Activated naive CD4-positive, alpha-beta T cell treated with anti-CD3 and anti-CD28 coated beads, Interleukin-2, amount 50 U/mL, for 72 hours (primary cell): ENCODE measurements around the gene RAX2. TPM values are rescaled to one million over a fixed set of nuclear protein-coding genes. Genes with fewer than 3 reads are reported as not detected.
"Not testable (repeated sequence)": the region's sequence is repeated elsewhere in the genome, so short reads cannot be mapped to it uniquely, and the experiment has no call there.

ENCODE experiments used
- ATAC-seq, 2 donors: fragments of 150-1000 bp; cut with Tn5 transposase; 2 replicates each; pipeline ENCODE4 v1.10.0; 2021; ENCODE audit warnings: mild to moderate bottlenecking in 2 of 2, moderate library complexity in 2 of 2
- DNase-seq, 2 donors: peaks; one replicate each; pipeline ENCODE4 v3.0.0; 2021 to 2022; ENCODE audit warnings: low spot score in 2 of 2
- H3K27ac Mint-ChIP-seq, 2 donors: one replicate each; pipeline ENCODE4 v1.8.0; 2022; ENCODE audit warnings: mild to moderate bottlenecking in 2 of 2, mixed read lengths in 2 of 2
- H3K36me3 Mint-ChIP-seq, 2 donors: one replicate each; pipeline ENCODE4 v1.8.0; 2022; ENCODE audit warnings: mixed read lengths in 2 of 2
- H3K9me3 Mint-ChIP-seq, 2 donors: one replicate each; pipeline ENCODE4 v1.8.0; 2022; ENCODE audit warnings: mixed read lengths in 2 of 2
- total RNA-seq, 2 donors: library from RNA; stranded (reverse); gene quantifications; one replicate each; pipeline ENCODE4 v1.2.3, GENCODE V29; 2022

RAX2 gene
- total RNA-seq, 2 donors from 2014 or later: not detected

DNA sequence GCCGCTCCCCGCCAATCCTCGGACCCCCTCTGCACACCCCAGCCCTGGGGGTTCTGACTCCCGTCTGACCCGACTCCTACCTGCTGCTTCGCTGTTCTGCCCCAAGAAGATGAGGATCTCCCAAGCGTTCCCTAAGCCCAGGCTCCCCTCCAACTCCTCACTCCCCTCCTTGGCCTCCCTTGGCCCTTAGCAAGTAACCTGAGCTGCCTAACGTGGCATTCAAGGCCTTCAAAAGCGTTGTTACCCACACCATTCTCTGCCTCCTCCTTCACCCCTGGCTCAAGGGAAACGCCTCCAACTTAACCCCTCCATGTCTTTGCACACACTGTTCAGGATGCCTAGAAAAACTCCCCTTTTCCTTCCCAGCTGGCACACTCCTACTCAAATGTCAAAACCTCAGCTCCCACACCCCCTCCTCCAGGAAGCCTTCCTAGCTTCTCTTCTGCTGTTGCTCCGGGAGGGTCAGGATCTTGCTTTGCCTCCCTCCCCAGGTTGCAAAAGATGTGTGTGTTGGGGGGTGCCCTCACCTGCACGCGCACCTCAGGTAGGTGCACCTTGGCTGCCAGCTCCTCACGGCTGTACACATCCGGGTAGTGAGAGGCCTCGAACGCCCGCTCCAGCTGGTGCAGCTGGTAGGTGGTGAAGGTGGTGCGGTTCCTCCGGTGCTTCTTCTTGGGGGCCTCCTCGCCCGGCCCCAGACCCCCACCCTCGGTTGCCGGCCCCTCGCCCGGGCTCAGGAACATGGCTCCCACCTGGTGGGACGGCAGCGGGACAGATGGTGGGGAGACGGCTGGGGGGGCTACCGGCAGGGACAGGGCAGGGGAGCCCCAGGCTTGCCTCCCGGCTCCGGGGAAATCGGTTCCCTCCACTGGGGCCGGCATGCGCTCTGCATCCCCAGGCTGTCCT, 775 bp downstream of the RAX2 start:
- ATAC-seq: no peak
- Mint-ChIP-seq H3K36me3 (peaks cover 0 to 4% of the 10 kb centered on the region in 2 donors), H3K27ac (peak overlapping the region in 1 of 2 donors; percentile 4), H3K9me3 (no peaks in the 10 kb centered on the region)
- DNase-seq: no peak

DNA sequence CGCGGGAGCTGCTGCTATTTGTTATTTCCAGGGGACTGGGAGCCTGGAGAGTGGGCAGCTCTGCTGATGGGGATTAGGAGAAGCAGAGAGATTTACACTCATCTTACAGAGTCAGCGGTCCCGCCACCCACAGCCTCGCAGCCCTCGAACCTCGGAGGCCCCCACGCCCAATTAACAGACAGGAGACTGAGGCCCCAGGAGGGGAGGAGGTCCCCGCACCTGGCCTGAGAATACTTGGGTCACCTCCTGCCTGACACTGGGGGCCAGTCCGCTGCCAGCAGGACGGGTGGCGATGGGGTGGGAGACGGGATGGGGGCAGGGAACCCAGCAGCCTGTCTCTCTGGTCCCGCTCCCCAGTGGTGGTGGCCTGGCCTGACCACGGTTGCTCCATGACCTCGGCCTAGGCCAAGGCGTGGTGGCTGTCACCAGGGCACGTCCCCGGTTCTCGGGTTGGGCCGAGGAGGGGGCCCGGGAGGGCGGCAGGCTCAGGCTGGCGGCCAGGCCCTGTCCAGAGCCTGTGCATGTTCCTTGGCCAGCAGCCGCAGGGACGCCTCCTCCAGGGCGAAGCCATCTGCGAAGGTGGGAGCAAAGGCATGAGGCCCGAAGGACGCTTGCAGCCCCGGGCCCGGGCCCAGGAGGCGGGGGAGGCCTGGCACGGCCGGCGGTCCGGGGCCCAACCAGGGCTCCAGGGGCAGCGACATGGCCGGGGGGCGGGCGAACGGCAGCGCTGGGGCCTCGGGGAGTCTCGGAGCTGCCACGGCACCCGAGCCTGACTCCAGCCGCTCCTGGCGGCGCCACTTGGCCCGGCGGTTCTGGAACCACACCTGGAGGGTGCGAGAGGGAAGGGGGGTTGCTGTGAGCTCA, 1.7 kb downstream of the RAX2 start:
- DNase-seq (no peak), ATAC-seq (no peak)
- Mint-ChIP-seq H3K9me3 (no peaks in the 10 kb centered on the region), H3K36me3 (peaks cover 0 to 6% of the 10 kb centered on the region in 2 donors), H3K27ac (no peak overlapping the region)

DNA sequence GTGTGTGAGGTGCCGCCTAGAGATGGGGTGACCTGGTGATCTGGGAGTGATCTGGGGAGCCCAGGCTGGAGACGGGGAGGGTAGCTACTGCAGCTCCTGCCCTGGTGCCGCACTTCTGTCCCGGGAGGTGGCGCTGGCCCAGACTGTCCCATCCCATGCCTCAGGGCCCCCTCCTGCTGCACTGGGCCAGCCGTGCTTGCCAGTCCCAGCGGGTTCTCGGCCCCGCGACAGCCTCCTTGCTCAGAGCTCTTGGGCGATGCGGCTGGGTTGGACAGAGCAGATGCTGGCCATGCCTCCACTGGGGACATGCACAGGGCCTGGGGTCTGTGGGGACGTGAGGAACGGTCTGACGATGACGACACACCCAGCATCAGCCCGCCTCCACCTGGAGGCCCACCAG, 2.5 kb downstream of the RAX2 start:
- ATAC-seq: no peak
- Mint-ChIP-seq H3K27ac (no peak overlapping the region), H3K36me3 (peaks cover 0 to 6% of the 10 kb centered on the region in 2 donors), H3K9me3 (no peaks in the 10 kb centered on the region)
- DNase-seq: no peak

DNA sequence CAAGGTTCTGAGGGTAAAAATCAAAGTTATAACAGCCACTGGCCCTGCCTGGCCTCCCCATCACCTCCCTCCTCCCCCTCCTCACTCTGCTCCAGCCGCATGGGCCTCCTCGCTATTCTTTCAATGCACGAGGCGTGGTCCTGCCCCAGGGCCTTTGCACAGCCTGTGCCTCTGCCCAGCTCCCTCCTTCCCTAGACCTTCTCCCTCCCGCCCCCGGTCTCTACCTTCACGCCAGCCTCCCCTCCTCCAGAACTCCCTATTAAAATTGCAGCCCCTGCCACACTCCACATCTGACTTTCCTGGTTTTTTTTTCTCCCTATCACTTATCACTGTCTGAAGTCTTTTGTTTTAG, 3.3 kb downstream of the RAX2 start:
- Mint-ChIP-seq H3K9me3 (no peaks in the 10 kb centered on the region), H3K27ac (no peak overlapping the region), H3K36me3 (peaks cover 0 to 6% of the 10 kb centered on the region in 2 donors)
- no peak for DNase-seq
- ATAC-seq: no peak

DNA sequence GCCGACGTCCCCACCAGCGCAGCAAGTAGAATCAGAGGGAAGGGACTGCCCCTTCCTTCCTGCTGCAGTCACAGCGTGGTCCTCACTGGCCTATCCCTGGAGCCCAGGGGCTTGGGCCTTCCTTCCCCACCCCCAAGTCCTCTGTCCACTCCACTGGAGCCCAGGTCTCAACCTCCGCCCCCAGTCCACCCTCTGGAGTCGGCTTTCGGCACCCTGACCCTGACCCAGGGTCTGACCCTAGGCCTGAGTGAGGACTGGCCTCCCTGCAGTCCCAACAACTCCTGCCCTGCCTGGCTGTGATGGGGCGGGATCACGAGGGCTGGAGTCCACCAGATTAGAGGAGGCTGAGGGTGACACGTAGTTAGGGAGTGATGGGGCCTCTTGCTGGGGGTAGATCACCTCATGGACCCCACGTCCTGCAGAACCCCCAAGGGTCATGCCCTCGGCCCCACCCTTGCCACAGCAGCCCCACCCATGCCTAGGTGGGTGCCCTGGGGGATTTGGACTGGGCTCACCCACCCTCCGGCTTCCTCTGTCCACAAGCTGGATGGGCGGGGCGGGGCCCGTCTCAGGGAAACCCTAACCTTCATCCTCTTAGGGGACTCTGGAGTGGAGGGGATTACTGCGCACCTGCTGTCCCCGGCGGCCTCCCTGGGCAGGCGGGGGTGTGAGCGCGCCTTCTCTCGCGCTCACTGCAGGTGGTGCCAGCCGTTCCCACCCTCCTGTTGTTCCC, 3.8 kb downstream of the RAX2 start:
- peaks cover 0 to 6% of the 10 kb centered on the region in 2 donors for H3K36me3 Mint-ChIP-seq
- H3K27ac Mint-ChIP-seq: no peak overlapping the region
- no peaks in the 10 kb centered on the region for H3K9me3 Mint-ChIP-seq
- ATAC-seq (no peak), DNase-seq (no peak)

DNA sequence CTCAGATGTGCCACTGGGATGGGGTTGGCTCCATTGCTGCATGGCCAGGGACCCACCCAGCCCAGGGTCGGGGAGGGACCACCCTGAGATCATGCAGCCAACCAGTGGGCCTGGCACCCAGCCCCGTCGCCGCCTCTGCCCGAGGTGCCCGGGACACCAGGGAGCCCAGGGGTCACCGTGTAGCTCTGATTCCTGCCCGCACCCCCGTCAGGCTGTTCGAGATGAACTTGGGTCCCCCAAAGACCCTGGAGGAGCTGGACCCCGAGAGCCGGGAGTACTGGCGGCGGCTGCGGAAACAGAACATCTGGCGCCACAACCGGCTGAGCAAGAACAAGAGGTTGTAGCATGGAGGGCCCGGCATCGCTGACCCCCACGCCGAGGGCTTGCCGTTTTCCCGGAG, 5.0 kb downstream of the RAX2 start:
- Mint-ChIP-seq H3K27ac (peak overlapping the region; percentile 85 to 88), H3K36me3 (peaks cover 0 to 6% of the 10 kb centered on the region in 2 donors), H3K9me3 (no peaks in the 10 kb centered on the region)
- no peak for DNase-seq
- no peak for ATAC-seq

DNA sequence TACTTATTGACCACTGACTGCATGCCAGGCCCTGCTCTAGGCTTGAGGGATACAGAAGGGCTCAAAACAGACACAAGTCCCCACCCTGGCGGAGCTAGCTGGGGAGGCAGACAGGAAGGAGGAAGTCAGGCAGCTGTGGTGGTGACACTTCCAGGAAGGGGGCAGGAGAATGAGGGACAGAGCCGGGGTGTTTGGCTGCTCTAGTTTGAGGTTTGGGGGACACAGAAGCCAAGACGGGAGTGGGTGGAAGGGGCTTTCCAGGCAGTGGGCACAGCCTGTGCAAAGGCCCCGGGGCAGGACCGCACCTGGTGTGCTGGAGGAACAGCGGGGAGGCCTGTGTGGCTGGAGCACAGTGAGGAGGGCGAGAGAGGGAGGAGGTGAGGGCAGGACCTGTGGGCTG, 5.5 kb downstream of the RAX2 start:
- H3K9me3 Mint-ChIP-seq: no peaks in the 10 kb centered on the region

DNA sequence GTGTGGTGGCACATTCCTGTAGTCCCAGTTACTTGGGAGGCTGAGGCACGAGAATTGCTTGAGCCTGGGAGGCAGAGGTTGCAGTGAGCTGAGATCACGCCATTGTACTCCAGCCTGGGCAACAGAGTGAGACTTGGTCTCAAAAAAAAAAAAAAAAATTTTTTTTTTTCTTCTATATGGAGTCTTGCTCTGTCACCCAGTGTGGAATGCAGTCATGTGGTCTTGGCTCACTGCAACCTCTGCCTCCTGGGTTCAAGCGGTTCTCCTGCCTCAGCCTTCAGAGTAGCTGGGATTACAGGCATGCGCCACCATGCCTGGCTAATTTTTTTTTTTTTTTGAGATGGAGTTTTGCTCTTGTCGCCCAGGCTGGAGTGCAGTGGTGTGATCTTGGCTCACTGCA, 6.3 kb downstream of the RAX2 start:
- H3K27ac Mint-ChIP-seq: peak overlapping the region in 1 of 2 donors; percentile 85
- H3K9me3 Mint-ChIP-seq: not testable (repeated sequence)

More for the DNA sequence above, 5.5 kb downstream of the RAX2 start:
- no peak for ATAC-seq
- Mint-ChIP-seq H3K36me3 (peaks cover 0 to 6% of the 10 kb centered on the region in 2 donors), H3K27ac (peak overlapping the region; percentile 85 to 88)
- DNase-seq: no peak

DNA sequence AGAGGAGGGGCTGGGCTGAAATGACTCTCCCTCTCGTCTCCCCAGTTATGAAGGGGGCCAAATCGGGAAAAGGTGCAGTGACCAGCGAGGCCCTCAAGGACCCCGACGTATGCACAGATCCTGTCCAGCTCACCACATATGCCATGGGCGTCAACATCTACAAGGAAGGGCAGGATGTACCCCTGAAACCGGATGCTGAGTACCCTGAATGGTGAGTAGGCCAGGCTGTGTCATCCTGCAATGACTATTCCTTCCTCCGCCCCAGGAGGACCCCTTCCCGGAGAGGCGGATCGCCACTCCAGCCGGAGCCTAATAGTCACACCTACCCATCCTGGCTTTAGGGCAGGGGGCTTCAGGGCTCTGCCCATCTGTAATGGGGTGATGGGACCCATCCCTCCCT, 6.9 kb downstream of the RAX2 start:
- peaks cover 7 to 14% of the 10 kb centered on the region in 2 donors for H3K36me3 Mint-ChIP-seq
- no peak overlapping the region for H3K27ac Mint-ChIP-seq
- ATAC-seq (no peak), DNase-seq (no peak)
- H3K9me3 Mint-ChIP-seq: no peaks in the 10 kb centered on the region

More for the DNA sequence above, 6.3 kb downstream of the RAX2 start:
- peaks cover 7 to 14% of the 10 kb centered on the region in 2 donors for H3K36me3 Mint-ChIP-seq
- ATAC-seq, DNase-seq: not testable (repeated sequence)

DNA sequence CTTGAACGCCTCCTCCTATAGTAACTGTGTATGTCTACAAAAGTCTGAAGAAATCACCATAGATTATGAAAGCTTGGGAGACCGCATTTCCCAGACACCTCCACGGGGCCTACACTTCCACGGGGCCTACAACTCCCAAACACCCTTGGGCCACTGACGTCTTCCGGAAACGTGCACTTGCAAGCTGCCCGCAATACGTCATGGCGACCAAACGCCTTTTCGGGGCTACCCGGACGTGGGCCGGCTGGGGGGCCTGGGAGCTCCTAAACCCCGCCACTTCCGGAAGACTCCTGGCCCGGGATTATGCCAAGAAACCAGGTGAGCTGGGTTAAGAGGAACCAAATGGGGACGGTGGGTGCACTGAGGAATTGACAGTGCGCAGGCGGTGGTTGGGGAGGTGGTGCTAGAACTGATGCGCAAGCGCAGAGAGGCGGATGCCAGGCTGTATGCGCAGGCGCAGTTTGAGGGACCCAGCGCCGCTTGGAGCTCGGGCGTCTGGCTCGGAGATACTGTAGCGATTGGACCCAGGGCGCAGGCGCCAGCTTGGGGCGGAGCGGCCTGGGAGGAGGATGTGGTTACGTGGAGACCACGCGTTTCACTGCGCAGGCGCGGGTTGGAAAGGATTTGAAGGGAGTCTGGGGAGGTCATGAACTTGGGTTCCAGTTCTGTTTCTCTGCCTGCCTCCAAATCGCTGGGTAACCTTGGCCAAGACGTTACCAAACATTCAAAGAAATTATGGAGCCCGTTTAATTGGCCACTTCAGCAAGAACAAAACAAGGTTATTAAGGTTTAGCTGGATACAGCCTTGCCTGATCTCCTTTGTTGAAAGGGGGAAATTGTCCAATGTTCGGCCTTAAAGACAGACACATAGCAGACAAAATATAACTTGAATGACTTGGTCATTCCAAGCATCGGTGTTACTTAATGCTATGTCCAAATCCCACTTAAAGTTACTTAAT, 9.2 kb downstream of the RAX2 start, which contains the start of gene MRPL54:
Gene MRPL54, plus strand, starts transcription at position 182 of the 959 bp plus-strand sequence. Its CDS starts 19 bp downstream, at position 201.
- DNase-seq (peak; percentile 99 to 100), ATAC-seq (peak; percentile 87 to 88)
- H3K27ac Mint-ChIP-seq: peak within 1 kb of the TSS; percentile 98 to 99
- H3K9me3 Mint-ChIP-seq: no peaks in the 10 kb centered on the region
- H3K36me3 Mint-ChIP-seq: peaks cover 7 to 14% of the 10 kb centered on the region in 2 donors

DNA sequence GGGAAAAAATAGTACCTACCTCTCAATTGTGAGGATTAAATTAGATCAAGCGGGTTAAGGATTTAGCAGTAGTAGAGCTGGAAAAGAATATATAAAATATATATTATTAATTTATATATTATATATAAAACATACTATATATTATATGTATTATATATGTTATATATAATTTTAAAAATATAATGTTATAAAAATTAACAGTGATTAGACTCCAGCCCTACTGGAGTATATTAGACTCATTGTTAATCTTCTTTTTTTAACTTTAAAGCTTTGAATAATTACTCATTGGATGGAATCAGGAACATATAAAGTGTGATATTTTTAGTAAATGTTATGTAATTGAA, 9.9 kb downstream of the RAX2 start:
- DNase-seq (no peak), ATAC-seq (no peak)
- H3K27ac Mint-ChIP-seq: peak overlapping the region; percentile 98 to 99
- H3K9me3 Mint-ChIP-seq: no peaks in the 10 kb centered on the region
- H3K36me3 Mint-ChIP-seq: peaks cover 7 to 14% of the 10 kb centered on the region in 2 donors

DNA sequence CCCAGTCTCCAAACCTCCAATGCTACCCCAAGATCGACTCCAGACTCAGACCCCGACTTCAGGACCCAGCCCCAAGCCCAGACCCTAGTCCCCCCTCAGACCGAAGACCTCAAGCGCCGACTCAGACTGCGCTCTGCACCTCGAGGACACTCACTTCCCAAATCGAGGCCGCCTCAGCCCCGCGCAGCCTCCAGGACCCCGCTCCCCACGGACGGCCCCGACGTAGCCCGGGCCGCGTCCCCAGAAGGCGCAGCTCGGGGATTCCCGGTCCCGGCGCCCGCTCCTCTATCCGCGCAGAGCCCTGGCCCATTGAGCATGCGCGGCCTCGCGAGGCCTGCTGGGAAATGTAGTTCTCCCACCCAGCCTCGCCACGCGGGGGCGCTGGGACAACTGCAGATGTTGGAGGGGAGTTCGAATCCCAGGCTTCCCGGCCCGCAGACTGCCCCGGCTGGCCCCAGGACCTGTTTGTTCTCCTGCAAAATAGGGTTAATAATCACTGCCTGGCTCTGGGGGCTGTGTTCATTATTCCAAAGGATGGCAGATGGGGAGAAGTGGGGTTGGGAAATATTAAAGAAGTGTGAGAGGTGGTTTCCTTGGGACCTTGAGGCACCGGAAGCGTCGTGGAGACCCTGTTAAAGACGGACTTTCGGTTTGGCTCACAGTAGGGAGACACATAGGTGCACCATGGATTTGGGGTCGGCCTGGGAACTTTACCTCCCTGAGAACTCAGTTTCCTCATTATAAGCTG, 10.5 kb downstream of the RAX2 start, which contains the start of gene APBA3:
Gene APBA3, minus strand, starts transcription at position 311 of the 748 bp plus-strand sequence. CDS start 1,428 bp downstream, outside the sequence.
- Mint-ChIP-seq H3K9me3 (no peaks in the 10 kb centered on the region), H3K27ac (peak within 1 kb of the TSS; percentile 98 to 99), H3K36me3 (peaks cover 7 to 13% of the 10 kb centered on the region in 2 donors)
- ATAC-seq (peak; percentile 58 to 61), DNase-seq (peak; percentile 97 to 99)

DNA sequence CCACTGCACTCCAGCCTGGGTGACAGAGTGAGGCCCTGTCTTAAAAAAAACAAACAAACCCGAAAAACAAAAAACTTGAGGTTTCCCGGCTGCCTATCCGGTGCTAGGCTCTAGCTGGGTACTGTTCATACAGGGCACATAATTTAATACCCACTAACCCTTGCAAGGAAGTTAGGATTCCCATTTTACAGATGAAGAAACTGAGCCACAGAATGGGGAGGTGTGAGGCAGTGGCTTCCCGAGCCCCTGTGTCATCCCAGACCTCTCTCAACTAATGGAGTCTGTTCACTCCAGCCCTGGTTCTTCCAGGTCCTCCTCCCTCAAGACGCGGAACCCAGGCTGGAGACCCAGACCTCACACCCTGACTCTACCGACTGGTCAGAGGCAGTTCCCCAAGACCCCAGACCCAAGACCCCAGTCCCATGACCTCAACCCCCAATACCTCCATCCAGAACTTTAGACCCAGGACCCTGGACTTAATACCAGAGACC, 11.1 kb downstream of the RAX2 start:
- Mint-ChIP-seq H3K27ac (peak overlapping the region; percentile 98 to 99), H3K9me3 (no peaks in the 10 kb centered on the region), H3K36me3 (peaks cover 7 to 9% of the 10 kb centered on the region in 2 donors)
- ATAC-seq: no peak
- DNase-seq: peak in 1 of 2 donors; percentile 33

DNA sequence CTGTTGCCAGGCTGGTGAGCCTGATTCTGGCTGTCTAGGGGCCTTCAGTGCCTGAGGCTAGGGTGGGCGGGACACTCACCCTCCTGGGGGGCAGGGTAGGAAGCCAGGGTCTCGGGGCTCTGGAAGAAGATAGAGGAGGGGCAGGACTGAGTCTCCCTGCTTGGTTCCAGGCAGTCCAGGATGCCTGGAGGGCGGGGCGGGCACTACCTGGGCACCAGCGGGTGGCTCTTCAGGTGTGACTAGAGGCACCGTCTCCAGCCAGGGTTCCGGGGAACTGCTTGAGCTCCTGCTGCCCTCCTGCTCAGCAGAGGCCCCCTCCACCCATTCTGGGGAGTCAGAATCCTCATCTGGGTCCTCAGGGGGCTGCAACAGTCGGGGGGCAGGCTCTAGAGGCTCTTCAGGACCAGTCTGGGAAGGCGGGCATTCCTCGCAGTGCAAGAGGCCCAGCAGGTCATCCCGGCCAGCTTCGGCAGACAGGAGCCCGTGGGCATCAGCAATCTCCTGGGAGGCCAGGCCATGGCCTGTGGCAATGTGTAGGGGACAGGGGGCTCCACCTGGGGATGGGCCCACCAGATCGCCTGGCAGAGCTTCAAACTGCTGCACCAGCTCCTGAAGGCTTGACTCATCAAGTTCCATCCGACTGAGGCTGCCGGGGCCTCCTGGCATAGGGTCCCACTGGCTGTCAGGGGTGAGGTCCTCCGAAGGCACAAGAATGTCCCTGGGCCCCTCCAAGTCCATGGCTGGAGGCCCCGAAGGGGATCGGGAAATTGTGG, 12.4 kb downstream of the RAX2 start:
- Mint-ChIP-seq H3K36me3 (peaks cover 7 to 13% of the 10 kb centered on the region in 2 donors), H3K27ac (peak overlapping the region in 1 of 2 donors; percentile 98), H3K9me3 (no peaks in the 10 kb centered on the region)
- ATAC-seq (no peak), DNase-seq (no peak)
